Fibroblast of pulmonary artery (primary cell): ENCODE results near the gene MAD2L1BP.
"Not testable (repeated sequence)": the region's sequence is repeated elsewhere in the genome, so short reads cannot be mapped to it uniquely, and the experiment has no call there.

Source experiments
- DNase-seq: peaks from one replicate; pipeline ENCODE4 v3.0.0-alpha.2; 2010; ENCODE audit warnings: low read depth
- H3K4me3 ChIP-seq: replicated peaks from 2 replicates; pipeline ENCODE4 v1.5.1; 2011; ENCODE audit warnings: low read depth, mild to moderate bottlenecking, control low read depth, low read length, moderate library complexity
- CTCF ChIP-seq: IDR thresholded peaks from 2 replicates; pipeline ENCODE4 v1.5.1; 2011; ENCODE audit warnings: mild to moderate bottlenecking, control low read depth, low read length, inconsistent platforms; ENCODE audit errors: missing control alignments

Gene MAD2L1BP

GRCh38 chr6:43648248-43648647 lies 12.6 kb downstream of the MAD2L1BP start:
- no peak for TF ChIP-seq CTCF
- no peak for DNase-seq
- no peak overlapping the region for H3K4me3 ChIP-seq

GRCh38 chr6:43652822-43653221 lies 17.2 kb downstream of the MAD2L1BP start:
- H3K4me3 ChIP-seq, DNase-seq: not testable (repeated sequence)

GRCh38 chr6:43657221-43657802 lies 21.7 kb downstream of the MAD2L1BP start:
- no peak for TF ChIP-seq CTCF
- DNase-seq: no peak
- H3K4me3 ChIP-seq: no peak overlapping the region

GRCh38 chr6:43658161-43658560 lies 22.5 kb downstream of the MAD2L1BP start:
- DNase-seq: no peak
- H3K4me3 ChIP-seq: no peak overlapping the region
- TF ChIP-seq CTCF: no peak

- DNase-seq, H3K4me3 ChIP-seq: not testable (repeated sequence)
Observed at GRCh38 chr6:43662948-43663347, 27.3 kb downstream of the MAD2L1BP start.

GRCh38 chr6:43665376-43665775 lies 29.7 kb downstream of the MAD2L1BP start:
- no peak for DNase-seq

GRCh38 chr6:43666196-43666920 lies 30.7 kb downstream of the MAD2L1BP start:
- no peak overlapping the region for H3K4me3 ChIP-seq
- no peak for TF ChIP-seq CTCF
- DNase-seq: no peak

More at GRCh38 chr6:43665376-43665775, 29.7 kb downstream of the MAD2L1BP start:
- no peak for TF ChIP-seq CTCF
- no peak overlapping the region for H3K4me3 ChIP-seq
